Measurements from ENCODE around the gene DTHD1.
A peak's percentile ranks its signal among the peaks of the same experiment; 100 is the strongest.

Gene DTHD1

DNA sequence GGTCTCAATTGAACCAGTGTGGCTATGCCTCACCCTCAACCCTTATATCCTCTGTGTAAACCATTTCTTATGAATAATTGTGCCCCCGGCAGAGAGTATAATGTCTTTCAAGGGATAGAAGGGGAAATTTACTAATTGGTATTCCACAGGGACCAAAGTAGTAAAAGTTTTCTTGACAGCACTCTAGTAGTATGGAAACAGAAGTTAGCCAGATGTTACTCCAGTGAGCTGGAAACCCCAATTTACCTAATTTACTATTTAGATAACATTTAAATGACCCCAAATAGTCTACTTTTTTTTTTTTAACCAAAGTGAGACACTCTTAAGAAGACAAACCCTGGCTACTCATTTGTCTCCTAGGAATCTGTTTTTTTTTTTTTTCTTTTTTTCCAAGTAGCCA lies 32.3 kb downstream of the DTHD1 start:
- DNase-seq (ENCODE audit: low read depth in 2 of 2): no peak

DNA sequence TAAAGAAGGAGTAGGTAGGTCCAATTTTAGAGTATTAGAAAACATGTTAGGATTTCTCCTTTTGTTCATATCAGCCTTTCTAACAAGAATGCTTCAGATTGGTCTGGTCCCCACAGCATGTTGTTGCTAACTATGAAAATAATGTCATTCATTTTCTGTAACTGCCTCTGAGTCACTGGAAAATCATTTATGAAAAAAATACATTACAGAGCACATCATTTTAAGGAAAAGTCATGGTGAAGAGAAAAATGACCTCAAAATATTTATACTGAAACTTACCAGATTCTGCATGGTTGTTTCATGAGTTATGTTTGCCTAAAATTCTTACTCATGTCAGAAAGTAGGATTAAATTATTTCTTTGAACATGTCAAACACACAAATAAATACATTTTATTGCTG lies 35.2 kb downstream of the DTHD1 start:
- no peak for DNase-seq (ENCODE audit: low read depth in 2 of 2)

DNA sequence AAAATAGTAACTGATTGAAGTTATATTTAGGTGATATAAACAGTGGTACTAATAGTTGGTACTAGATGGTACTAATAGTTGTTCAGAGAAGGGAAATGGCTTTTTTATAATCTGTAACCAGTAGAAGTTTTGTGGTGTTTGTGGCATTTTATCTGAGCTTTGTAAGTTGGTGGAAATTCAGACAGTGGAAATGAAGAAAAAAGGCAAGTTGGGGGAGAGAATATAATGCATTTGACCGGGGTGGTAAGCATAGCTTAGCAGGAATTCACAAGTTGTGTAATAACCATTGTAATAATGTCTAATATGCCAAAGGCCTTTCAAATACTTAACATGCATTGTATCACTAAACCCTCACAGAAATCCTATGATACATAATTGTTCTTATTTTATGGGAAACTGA lies 36.3 kb downstream of the DTHD1 start:
- no peak for DNase-seq (ENCODE audit: low read depth in 2 of 2)

DNA sequence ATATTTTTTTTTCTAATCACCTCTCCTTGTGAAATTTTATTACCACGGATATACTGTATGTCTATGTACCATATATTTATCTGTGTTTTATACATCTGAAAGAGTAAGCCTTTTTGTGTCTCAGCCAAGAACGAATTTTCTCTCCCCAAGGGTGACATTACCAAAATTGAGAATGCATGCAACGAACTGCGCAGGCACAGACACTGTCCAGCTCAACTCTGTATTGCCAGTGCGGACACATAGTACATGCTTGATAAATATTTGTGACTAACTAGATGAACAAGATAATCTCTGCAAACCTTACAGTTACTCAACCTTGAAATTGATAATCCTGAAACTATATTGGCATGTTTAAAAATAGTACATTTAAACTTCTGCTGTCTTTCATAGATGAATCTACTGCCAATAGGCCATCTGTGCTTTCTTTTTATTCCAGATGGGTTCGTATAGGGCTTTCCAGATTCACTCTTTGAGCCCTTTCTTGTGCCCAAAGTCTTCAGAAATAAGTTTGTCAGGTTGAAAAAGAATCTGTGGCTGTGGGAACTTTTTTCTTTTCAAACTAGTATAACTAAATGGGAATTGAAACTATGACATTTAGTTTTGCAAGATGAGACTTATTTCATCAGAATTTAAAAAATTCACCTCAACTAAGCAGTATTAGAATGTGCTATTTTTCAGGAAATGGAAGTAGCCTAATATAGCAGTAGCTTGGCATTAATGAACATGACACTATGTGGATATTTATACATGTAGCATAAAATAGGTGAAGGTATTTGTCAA lies 38.9 kb downstream of the DTHD1 start:
- DNase-seq (ENCODE audit: low read depth in 2 of 2): no peak

DNA sequence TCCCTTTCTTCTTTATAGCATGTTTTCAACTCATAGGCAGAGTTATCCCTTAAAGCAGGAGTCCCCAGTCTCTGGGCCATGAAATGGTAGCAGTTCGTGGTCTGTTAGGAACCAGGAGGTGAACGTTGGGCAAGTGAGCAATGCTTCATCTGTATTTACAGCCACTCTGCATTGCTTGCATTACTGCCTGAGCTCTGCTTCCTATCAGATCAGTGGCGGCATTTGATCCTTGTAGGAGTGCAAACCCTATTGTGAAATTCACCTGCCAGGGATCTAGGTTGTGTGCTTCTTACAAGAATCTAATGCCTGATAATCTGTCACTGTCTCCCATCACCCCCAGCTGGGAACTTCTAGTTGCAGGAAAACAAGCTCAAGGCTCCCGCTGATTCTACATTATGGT lies 39.8 kb downstream of the DTHD1 start:
- DNase-seq (ENCODE audit: low read depth in 2 of 2): no peak

DNA sequence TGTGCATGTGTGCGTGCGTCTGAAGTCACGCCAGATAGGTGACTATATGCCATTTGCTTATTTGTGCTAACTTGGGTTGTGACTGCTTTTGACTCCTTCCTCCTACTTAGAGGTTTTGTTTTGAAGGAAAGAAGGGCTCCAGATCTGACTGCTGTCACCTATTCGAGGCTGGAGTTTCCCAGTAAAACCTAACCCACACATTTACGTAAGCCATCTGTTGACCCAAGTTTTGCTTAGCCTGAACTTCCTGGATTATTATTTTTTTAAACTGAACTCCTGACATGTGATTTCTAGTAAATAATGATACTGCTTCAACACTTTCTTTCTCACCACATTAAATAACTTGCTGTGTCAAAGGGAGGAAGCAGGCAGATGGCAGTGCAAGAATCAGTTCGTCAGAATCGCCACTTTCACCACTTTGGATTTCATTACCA lies 41.5 kb downstream of the DTHD1 start:
- DNase-seq (ENCODE audit: low read depth in 2 of 2): peak in 1 of 2 donors; percentile 26

DNA sequence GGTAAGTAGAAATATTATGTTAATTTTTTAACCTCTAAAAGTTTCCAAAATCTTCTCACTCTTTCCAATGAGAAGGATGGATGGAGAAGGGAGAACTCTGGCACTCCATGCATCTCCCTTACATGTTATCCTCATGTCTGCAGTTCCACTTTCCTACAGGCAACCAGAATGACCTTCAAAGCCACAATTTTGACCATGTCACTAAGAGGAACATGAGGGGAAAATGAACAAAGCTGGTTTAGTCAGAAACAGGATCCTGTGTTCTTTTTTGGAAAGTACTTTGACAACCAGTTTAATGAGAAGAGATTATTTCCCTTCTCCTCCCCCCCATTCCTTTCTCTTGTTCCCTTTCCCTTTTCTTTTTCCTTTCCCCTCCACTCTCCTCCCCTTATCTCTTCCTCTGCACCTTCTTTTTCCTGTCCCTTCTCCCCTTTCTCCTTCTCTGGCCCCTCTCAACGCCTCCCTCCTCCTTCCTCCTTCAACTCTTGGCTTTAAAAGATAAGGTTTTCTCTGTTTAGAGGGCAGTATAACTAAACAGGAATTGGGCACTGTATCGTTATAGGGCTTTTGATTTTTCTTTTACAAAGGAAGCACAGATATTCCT lies 42.5 kb downstream of the DTHD1 start:
- no peak for DNase-seq (ENCODE audit: low read depth in 2 of 2)

DNA sequence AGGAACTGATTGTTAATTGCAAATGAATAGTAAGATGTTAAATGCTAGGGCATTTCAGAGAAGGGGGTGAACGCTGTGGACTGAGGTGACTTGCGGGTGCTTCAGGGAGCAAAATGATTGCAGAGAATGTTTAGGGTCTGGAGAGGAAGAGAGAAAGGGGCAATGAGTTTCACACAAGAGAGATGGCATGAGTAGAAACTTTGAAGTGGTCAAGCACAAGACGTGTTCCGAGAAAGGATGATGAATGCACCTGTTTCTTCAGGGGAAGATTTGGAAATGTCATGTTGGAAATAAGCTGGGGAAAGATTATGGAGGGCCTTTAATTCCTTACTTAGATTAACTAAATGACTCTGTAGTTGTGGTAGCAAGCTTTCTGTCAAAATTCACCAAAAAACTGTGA lies 43.4 kb downstream of the DTHD1 start:
- DNase-seq (ENCODE audit: low read depth in 2 of 2): no peak

DNA sequence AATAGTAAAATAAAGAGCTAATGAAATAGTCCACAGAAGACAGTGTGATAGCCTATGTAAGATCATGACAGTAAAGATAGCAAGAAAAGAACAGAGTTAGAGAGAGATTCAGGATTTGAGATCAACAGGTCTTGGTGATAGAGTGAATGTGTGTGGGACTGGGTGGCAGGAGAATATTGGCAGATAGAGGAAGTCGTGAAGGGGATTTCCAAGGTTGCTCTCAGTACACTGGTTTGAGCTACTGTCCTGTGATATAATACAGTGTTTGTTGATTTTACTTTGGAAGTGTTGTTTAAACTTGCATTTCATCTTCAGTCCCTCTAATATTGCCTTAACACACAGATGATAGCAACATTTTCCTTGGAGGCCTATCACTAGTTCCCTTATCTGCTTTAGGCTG lies 44.1 kb downstream of the DTHD1 start:
- DNase-seq (ENCODE audit: low read depth in 2 of 2): no peak

DNA sequence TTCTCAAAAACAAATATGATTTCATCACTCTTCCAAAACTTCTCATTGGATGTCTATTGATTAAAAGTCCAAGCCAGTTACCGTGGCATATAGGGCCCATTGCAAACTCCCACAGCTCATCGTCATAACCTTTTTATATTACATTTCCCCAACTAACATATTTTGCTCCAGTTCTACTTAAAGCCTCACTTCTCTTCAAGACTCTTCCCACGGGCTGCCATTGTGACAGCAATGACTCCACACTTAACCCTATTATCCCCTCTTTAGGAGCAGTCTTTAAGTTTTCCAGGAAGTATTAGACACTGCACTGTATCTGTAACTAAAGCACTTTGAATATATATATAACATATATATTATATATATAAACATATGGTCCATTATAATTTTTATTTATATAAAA lies 44.5 kb downstream of the DTHD1 start:
- DNase-seq (ENCODE audit: low read depth in 2 of 2): no peak

DNA sequence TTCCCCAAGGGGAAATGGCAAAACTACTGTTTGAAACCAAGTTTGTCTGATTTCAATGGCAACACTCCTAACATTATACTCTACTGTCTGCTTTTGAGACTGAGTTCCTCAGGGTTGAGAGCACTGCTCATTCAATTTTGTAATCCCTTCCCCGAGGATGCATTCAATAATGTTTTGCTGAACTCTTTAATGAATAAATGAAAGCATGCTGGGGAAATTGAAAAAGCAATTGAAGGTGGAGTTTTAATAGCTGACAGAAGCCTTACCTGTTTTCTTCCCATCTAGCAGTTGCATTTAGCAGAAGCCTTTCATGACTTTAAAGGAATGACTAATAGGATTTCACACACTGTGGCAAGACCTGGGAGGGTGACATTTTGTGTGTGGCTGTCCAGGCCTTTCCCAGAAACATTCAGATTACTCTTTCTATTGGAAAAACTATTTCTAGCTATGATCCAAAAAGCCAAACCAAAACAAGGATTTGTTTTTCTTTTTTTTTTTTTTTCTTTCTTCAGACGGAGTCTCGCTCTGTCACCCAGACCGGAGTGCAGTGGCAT lies 45.1 kb downstream of the DTHD1 start:
- DNase-seq (ENCODE audit: low read depth in 2 of 2): no peak

DNA sequence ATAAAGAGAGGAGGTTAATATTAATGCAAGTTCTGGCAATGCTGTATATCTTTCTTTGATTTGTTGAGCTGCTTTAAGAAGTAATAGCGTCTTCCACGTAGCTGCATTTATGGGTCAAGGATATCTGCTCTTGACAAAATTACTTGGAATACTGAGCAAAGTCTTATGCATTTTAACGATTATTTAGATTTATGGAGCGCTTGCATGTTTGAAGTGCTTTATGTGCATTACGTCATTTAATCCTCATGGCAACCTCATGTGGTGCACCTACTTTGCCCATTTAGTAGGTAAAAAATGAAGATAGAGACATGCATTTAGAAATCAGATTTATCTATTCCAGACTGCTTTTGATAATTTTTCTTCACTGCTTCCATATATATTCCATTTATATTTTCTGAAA lies 46.0 kb downstream of the DTHD1 start:
- DNase-seq (ENCODE audit: low read depth in 2 of 2): no peak

DNA sequence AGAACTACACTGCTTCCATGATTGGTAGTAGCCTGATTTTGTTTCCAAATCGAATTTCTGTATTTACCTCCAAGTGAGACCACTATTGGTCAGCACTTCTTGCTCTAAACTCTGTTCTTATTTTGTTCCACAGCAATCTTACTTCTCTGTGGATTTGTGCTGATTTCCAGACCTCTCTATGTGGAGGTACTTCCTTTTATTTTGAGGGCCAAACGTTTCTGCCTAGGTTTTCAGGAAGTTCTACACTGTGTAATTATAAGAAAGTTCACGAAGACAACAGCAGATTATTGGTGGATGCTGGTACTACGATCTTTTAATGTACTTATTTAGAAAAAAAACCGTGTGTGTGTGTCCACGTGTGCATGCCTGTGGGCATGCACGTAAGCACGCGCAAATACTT lies 46.7 kb downstream of the DTHD1 start:
- DNase-seq (ENCODE audit: low read depth in 2 of 2): no peak

DNA sequence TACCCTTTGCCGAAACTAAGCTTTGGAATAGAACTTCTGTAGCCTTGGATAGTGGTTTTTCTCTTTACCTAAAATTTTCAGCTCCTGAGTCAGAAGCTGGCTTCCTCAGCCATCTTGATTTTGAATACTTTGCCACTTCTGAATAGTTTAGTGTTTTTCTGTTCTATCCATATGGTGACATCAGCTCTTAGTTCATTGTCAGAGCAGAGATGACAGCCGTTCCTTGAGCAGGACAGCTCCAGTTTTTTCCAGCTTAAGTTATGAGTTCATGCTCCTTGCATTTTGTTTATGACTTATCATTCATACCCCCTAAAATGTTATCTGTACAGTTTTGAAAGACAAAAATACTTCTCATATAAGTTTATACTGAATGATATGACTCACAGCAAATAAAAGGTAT lies 47.8 kb downstream of the DTHD1 start:
- no peak for DNase-seq (ENCODE audit: low read depth in 2 of 2)

DNA sequence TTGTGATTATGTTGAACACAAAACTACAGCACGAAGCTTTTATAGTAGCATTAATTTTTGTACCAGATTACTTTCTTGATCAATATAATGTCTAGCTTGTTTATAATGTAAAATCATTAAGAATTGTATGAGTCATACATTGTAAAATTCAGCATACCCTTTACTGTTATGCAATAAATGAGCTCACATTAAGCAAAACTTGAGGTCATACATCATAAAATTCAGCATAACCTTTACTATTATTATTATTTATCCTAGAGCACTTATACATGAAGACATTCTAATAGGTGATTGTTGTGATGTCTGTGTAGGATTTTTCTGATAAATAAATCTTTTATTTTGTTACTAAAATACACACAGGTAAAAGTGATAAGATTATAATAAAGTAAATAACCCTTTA lies 49.4 kb downstream of the DTHD1 start:
- DNase-seq (ENCODE audit: low read depth in 2 of 2): no peak

DNA sequence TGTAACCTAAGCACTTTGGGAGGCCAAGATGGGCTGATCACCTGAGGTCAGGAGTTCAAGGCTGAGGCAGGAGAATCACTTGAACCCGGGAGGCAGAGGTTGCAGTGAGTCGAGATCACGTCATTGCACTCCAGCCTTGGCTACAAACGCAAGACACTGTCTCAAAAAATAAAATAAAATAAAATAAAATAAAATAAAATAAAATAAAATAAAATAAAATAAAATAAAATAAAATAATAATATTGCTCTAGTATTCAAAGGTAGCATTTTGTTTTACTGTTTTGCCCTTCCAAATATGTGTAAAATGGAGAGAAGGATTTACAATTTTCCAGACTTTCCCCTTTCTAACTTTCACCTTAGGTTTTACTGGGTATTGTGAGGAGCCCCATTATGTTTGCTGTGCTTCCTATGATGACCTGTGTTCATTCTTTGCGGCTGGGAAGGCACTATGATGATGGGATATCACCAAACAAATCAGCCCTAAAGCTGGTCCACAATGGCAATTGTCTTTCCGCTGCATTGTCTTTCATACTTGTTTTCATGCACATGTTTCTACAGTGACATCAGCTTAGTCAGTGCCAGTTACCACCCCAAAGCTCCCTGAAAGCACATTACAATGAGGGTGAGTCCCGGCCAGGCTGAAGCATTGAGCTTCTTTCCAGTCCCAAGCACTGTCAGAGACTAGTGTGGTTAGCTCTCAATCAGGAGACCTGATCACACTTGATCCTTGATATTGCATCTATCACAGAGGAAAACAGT lies 50.8 kb downstream of the DTHD1 start:
- DNase-seq (ENCODE audit: low read depth in 2 of 2): no peak

DNA sequence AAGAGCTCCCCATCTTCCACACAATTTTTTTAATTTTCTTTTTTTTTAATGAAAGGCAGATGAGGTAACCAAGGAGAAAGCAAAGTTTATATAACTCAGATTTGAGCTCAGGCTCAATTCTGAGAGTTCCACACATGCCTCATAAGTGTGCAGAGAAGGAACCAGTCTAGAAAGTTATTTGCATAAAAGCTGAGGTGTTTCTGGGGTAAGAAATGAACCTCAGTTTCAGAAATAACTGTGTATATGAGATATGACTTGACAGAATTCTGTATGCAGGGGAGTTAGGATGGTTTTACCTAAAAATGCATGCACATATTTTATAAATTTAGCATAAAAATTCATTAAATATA lies 51.3 kb downstream of the DTHD1 start:
- DNase-seq (ENCODE audit: low read depth in 2 of 2): no peak

DNA sequence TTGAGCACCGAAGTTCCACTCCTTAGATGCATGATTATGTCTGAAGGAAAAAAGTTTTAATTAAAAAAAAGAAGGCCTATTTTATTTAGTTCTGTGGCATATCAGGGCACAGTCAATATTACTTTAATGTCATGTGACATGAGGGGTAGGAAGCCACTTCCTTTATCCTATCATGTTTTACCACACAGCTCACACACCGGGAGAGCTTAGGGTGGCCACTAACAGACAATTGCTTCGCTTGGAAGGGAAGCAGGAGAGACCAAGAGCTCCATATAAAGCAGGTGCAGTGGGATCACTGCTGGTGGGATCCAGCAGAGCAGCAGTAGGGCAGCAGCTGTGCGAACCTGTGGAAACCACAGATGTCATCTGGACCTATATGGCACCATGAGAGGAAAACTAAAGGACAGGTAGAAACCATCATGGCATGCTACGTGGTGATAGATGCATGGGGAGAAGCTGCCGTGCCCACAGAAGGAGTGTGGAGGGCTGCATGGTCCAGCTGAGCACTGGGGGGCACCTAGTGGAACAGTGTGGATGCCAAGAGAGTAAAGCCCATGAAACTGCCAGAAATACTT lies 52.0 kb downstream of the DTHD1 start:
- DNase-seq (ENCODE audit: low read depth in 2 of 2): no peak

DNA sequence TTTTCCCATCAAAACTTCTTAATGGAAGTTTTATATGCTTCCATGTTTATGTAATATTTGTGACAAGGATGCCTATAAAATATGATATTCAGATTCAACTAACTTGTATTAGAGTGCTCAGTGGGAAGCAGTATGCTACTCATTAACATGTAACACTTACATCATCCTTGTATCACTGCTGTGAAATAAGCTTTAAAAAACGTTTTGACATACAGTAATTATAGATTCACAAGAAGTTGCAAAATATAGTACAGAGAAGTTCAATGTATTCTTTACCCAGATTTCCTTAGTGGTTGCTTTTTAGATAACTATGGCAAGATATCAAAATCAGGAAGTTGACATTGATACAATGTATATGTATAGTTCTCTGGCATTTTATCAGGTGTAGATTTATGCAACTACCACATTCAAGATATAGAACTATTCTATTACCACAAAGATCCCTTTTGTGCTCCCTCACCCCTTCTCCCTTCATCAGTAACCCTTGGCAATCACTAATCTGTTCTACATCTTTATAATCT lies 56.3 kb downstream of the DTHD1 start:
- DNase-seq (ENCODE audit: low read depth in 2 of 2): no peak

DNA sequence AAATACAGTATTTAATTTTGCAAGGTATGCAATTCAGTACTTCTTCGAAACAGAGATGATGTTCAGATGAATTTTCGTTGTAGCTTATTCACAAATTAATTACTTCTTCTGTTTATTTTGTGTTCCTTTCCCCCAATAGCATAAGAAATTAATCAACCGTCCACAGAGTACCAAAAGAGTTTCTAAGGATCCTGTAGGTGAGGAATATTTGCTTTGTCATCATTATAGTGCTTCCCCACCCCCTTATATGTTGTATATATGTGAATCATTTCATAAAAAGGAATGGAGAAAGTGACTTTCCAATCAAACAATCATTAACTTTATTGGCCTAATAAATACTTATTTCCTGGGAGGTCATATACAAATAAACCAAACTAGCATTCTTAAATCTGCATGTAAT lies 57.6 kb downstream of the DTHD1 start:
- DNase-seq (ENCODE audit: low read depth in 2 of 2): no peak

DNA sequence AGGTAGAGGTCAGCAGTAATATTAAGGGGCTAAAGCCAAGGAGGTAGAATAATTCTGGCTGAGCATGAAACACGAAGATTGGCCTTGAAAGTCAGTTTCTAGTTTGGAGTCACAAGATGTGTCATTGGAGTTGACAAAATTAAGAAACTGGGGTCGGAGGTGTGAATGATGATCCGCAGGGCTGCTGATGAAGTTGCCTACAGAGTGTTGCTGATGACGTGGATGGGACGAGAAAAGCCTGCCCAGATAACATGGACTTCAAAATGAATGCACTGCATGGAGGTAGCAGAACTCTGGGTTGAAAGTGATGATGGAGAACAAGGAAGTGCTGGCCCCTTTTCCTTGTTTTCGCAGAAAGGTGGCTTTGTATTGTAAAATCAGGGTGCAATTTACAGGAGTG lies 60.5 kb downstream of the DTHD1 start:
- DNase-seq (ENCODE audit: low read depth in 2 of 2): no peak

DNA sequence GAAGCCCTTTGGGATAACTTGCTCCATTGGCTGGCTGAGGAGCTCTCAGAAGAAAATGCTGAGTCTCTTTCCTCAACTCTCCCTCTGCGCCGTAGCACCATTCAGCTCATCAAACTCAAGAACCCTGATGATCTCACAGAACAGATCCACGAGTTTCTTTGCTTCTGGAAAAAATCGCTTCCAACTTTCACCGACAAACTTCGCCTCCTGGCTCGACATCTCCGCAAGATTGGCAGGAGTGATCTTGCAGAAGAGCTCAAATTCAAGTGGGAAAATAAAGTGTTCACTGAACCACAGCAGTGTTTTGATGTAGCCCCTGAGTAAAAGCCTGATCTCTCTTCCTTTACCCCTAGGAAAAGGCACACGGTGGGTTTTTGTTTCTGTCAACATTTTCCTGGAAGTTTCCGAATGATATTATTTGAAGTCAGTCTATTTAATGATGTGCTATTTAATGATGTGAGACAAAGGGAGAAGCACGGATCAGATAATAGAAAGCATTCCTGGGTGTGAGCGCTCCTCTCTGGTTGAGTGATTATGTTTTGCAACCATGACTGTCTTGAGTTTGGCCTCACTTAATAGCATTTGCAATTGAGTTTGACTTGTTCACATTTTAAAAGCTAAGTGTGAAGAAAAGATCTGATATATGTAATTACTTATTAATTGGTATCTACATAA lies 62.2 kb downstream of the DTHD1 start:
- DNase-seq (ENCODE audit: low read depth in 2 of 2): no peak

Data from activated CD4-positive, alpha-beta T cell treated with anti-CD3 and anti-CD28 coated beads for 24 hours (primary cell).